ENCODE data around the gene SRSF11.

GRCh38 chr1:70222716-70223235 lies 1.6 kb downstream of the SRSF11 start:
- TF ChIP-seq POLR2AphosphoS5 (IDR thresholded peaks at IDR 0.05; ENCODE audit: low read depth, low read length) (no peak), TAF1 (IDR thresholded peaks at IDR 0.05; ENCODE audit: borderline replicate concordance, insufficient read depth, low read length) (no peak), REST (IDR thresholded peaks at IDR 0.05; ENCODE audit: insufficient read depth in 1 of 2, low read depth in 2 of 2, low read length in 2 of 2) (no peak)
